NOMO-1 treated with dmso at 0.1 percent for 144 hours (cell line): ENCODE results near the gene GPR176.
"Not testable (repeated sequence)": the region's sequence is repeated elsewhere in the genome, so short reads cannot be mapped to it uniquely, and the experiment has no call there.

Experiments
- DNase-seq: peaks from one replicate; lab custom pipeline; 2025; ENCODE audit not compliant: unreplicated experiment; lab: John Stamatoyannopoulos, UW

GPR176 gene

DNA sequence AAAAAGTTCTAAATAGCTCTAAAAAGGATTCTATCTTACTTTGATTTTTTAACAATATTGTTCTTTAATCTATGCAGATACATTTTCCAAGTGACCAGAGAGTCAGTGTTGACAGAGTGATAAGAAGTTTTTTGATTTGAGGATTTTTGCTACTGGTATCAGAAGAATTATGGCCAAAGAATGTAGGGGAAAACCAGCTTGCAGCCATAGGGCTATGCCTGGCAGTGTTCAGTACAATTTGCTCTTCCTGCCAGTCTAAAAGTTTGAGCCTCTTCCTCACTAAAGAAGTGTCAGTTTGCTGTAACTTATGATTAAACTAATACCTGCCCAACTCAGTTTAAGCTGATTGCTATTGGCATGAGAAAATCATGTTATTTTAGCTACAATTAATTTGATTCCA is 102.2 kb downstream of the GPR176 start:
- DNase-seq = no peak

DNA sequence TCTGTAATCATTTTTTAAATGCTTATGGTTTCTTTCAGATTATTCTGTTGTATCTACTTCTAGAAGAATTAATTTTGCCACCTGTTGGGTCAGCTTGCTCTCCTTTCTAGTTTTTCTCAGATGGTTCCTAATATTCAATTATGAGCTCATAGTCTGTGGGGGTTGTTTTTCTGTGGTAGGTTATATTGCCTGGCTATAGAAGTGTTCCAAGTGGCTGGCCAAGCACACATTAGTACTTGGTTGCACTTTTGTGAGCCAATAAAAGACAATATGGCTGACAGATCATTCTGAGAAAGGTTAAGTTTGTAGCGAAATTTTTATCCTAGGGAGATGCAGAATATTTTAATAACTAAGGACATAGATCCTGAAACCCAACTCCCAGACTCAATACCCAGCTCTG is 105.6 kb downstream of the GPR176 start:
- DNase-seq = no peak

- not testable (repeated sequence) for DNase-seq
These were observed 107.4 kb downstream of the GPR176 start for GRCh38 chr15:39812651-39813050.

- DNase-seq = no peak
These were observed 111.2 kb downstream of the GPR176 start for GRCh38 chr15:39808909-39809308.

DNA sequence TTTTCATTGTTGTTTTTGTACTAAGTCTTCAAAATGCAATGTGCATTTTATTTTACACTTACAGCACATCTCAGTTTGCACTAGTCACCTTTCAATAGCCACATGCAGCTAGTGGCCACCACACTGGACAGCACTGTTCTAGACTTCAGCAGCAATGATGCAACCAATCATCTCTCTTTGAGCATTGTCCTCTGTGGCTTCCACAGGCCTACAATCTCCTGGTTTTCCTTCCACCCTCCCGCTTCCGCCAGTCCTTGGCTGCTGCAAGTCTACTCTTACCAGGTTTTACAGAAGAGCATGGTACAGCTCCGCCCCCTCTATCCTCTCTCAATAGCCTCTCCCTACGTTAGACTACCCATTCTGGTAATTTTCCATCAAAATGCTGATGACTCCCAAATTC is 112.3 kb downstream of the GPR176 start:
- no peak for DNase-seq

DNA sequence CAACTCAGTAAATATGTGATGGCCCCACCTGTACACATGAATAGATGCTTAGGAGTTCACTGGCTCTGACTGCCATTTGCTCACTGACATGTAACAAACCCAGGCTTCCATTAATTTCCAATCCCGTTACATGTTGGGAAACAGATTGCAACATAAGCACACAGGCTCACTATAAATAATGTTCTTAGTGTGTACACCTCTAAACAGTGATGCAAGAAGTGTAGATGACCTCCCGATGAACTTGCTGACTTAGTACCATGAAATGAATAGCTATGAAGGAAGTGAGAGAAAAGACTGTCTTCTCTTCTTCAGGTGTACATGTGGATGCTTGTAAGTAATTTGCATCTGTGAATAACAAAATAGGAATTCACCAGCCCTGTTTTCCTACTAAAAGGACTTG is 116.0 kb downstream of the GPR176 start:
- no peak for DNase-seq

GRCh38 chr15:39803016-39803415 is 117.0 kb downstream of the GPR176 start:
- DNase-seq = no peak

- DNase-seq = no peak
These were observed 118.3 kb downstream of the GPR176 start for GRCh38 chr15:39801641-39802309.

DNA sequence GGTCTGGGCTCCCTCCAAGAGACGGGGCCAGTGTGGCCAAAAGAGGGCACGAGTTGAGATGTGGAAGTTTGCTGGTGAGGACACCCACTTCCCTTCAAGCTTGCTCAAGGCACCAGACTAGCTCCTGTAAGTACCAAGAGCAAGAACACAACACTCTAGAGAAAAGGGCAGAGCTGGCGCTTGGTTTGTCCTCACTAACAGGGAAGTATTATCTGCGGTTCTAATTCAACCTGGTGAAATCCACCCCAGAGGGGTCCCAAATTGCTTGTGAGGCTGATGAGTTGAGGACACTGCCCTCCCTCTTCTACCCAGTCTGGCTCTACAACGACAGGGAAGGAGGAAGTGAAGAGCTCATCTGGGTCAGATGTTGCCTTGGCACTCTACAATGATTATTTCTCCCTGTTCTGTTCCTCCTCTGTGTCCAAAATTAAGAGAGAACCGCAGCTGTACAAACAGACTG is 120.5 kb downstream of the GPR176 start:
- no peak for DNase-seq

DNA sequence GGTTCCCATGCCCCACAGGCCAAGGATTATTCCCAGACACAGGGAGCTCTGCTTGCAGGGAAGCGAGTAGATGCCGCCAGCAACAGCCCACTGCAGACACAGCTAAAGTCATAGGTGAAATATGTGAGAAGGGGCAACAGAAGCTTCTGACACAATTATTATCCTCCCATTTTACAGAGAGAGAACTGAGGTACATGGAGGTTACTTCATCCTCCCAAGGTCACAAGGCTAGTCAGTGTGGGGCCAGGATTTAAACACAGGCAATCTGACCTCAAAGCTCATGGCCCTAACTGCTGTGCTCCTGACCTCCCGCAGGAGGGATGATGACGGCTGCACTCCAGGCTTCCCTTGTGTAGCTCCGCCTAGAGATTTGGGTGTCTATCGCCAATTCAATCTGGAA is 121.7 kb downstream of the GPR176 start:
- no peak for DNase-seq

GRCh38 chr15:39797407-39797806 is 122.7 kb downstream of the GPR176 start:
- no peak for DNase-seq

DNA sequence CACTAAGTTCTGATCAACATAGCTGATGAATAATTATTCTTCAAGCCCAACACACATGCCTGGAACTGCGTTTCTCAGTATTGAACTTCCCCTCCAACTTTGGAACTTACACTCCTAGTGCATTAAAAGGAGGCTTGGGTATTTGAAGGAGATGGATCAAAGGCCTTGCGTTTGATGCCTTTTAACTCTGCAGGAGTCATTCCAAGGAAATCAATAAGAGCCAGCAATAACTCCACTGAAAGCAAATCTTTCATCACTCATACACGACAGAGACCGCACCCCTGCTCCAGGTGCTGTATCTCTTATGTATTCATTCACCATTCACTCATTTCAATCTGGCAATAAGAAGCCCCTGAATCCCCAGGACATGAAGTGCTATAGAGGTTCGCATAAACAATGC is 123.5 kb downstream of the GPR176 start:
- DNase-seq = no peak

DNA sequence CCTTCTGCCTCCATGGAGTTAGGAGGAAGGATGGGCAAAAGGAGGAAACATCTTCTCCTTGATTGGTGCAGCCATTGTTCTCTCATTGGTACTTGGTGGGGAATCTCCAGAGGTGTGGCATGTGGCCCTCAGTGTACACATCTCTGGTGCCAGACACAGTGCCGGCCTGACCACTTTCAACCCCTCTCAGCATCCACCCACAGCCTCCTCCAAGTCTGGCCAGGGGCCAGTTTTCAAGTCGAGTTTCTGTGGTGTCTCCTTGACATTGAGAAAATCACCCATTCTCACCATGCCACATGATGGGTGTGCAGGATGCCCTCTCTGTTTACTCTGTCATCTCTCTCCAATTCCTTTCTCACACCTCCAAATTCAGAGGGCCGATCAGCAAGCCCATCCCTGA is 124.6 kb downstream of the GPR176 start:
- no peak for DNase-seq

DNA sequence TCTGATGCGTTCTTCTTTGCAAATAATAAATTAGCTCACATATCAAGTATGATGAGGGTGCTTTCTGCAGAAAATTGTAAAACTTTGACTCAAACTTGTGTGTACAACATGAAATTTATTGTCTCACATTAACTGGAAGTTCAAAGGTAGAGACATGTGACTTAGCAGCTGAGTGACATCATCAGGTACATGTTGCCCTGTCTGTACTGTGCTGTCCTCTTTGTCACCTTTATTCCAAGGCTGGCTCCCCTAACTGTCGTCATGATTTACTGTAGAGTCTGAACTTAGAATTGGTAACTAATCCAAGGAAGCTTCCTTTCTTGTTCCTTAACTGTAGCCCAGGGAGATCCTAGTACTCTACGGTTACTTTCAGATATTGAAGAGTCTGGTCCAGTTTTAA is 125.1 kb downstream of the GPR176 start:
- no peak for DNase-seq

DNA sequence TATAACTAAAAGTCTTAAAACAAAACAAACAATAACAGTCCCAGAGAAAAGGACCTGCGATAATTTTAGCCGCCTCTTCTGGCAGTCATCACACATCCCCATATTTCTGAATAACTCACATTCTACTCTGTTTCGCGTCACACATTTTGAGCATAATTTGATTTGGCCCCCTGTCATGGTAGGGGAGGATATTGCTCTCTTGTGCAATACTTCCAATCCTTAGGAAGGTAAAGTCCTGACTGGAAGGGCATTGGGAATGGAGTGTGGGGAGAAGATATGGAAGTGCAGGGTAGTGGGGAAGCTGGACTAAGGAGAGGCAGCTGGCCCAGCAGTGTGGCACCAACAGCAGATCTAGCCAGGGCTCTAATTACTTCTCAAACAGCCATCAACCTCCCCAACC is 126.1 kb downstream of the GPR176 start:
- no peak for DNase-seq

GRCh38 chr15:39792844-39793335 is 127.2 kb downstream of the GPR176 start:
- no peak for DNase-seq

DNA sequence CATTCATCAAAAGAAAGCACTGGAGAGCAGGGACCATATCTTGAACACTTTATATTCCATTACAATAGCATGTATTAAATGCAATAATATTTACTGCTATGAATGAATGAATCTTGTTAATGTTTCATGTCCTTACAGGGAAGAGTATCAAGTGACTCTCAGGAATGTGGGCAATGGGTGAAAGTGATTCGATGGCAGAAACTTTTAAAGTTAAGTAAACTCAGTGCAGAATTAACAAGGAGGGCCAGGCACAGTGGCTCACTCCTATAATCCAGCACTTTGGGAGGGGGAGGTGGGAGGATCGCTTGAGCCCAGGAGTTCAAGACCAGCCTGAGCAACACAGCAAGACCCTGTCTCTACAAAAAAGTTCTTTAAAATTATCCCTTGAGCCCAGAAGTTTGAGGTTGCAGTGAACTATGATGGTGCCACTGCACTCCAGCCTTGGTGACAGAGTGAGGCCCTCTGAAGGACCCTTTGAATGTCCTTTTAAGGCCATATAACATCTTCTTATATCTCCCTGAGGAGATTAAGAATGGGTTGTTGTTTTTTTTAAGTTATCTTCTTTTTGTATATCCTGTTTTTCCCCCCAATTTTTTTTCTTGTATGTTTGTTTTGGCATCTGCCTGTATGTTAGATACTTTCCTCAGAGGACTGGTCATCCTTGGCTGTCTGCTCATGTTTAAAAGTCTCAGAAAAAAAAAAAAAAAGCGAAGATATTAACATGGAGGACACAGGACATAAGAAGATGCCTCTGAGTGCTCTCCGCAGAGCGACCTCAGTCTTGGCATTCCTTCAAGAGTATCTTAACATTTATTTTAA is 127.8 kb downstream of the GPR176 start:
- no peak for DNase-seq

GRCh38 chr15:39789736-39790135 is 130.3 kb downstream of the GPR176 start:
- no peak for DNase-seq

DNA sequence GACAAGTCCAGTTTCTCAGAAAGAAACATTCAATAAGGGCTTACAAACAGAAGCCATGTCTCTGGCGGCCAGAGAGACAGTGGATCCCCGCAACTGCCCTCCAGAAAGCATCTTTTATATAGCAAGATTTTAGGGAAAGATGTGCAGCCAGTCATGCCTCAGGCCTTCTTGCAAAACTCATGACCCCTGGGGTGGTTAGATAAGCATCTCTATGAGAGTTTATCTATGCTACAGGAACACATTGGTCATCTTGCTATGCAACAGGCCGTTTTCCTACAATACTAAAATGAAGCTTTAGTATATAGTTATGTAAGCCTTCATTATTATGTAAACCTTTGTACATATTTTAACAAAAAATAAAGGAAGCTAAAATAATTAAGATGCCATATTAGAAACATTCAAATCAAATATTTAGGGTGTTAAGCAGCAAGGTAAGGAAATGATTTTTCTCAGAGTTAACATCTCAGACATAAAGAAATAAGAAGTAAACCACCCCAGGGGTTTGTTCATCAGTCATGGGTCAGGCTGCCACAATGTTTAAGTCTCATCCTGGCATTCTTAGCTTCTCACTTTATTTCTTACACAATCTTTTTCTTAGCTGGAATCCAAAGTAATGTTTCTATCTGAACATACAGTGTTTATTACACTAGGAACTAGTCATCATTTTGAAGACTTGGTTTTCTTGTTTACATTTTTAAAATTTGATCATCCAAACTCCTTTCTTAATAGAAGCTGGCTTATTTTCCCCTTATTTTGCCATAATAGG is 131.1 kb downstream of the GPR176 start:
- DNase-seq = no peak

DNA sequence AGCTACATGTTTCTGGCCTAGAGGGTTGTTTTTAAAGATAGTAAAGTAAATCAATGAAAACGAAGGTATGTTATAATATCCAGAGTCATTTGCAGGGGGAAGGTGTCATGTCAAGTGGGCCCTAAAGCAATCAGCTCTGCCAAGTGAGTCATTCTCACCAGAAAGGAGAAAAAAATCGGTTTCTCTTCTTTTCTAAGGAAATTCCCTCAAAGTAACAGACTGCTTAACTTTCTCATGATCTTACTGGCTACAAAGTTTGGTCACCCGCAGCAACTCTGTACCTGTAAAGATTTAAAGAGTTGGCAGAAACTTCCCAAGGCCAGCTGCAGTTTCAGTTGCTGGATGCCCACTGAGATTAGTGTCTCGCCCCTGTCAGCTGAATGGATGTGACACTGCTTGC is 132.0 kb downstream of the GPR176 start:
- DNase-seq = no peak

GRCh38 chr15:39787479-39787878 is 132.6 kb downstream of the GPR176 start:
- DNase-seq = no peak
